Daoy (cell line): ENCODE data around the gene PAK1. TPM values are rescaled to one million over a fixed set of nuclear protein-coding genes. Genes with fewer than 3 reads are reported as not detected.

Experiments used
- DNase-seq: peaks from one replicate; pipeline ENCODE4 v3.0.0-alpha.2; 2015; ENCODE audit warnings: low read depth
- total RNA-seq: library from RNA; depleted of rRNA; stranded (reverse); fragments of >200 nt; shearing (Covaris generic); gene quantifications from 2 replicates; pipeline ENCODE4 v1.2.3, GENCODE V29; 2014

PAK1 gene
- total RNA-seq, 1 experiment from 2014 or later, result 21.9 TPM

GRCh38 chr11:77474684-77475060, 778 bp upstream of the PAK1 start:
- DNase-seq, result no peak

GRCh38 chr11:77472991-77473800, 698 bp downstream of the PAK1 start:
- peak; percentile 63 for DNase-seq

GRCh38 chr11:77471558-77472193, 2.2 kb downstream of the PAK1 start:
- no peak for DNase-seq

GRCh38 chr11:77470971-77471370, 2.9 kb downstream of the PAK1 start:
- DNase-seq, result no peak

- DNase-seq, result no peak
Observed at GRCh38 chr11:77470504-77470903, 3.4 kb downstream of the PAK1 start.

- no peak for DNase-seq
Observed at GRCh38 chr11:77468527-77468926, 5.4 kb downstream of the PAK1 start.

- no peak for DNase-seq
Observed at GRCh38 chr11:77467993-77468392, 5.9 kb downstream of the PAK1 start.

- no peak for DNase-seq
Observed at GRCh38 chr11:77467233-77467632, 6.7 kb downstream of the PAK1 start.

- DNase-seq, result no peak
Observed at GRCh38 chr11:77457340-77457739, 16.6 kb downstream of the PAK1 start.

GRCh38 chr11:77455740-77456139, 18.2 kb downstream of the PAK1 start:
- no peak for DNase-seq

GRCh38 chr11:77454867-77455655, 18.8 kb downstream of the PAK1 start:
- DNase-seq, result no peak

- DNase-seq, result no peak
Observed at GRCh38 chr11:77450227-77450626, 23.7 kb downstream of the PAK1 start.

- no peak for DNase-seq
Observed at GRCh38 chr11:77449784-77450183, 24.1 kb downstream of the PAK1 start.

GRCh38 chr11:77449060-77449521, 24.8 kb downstream of the PAK1 start:
- DNase-seq, result no peak

GRCh38 chr11:77448269-77448668, 25.6 kb downstream of the PAK1 start:
- no peak for DNase-seq

GRCh38 chr11:77446911-77447629, 26.8 kb downstream of the PAK1 start:
- DNase-seq, result peak; percentile 6

GRCh38 chr11:77444261-77444660, 29.6 kb downstream of the PAK1 start:
- no peak for DNase-seq

- DNase-seq, result no peak
Observed at GRCh38 chr11:77442394-77443053, 31.4 kb downstream of the PAK1 start.

- DNase-seq, result no peak
Observed at GRCh38 chr11:77441426-77441825, 32.5 kb downstream of the PAK1 start.

GRCh38 chr11:77440678-77441077, 33.2 kb downstream of the PAK1 start:
- DNase-seq, result no peak

GRCh38 chr11:77438487-77438886, 35.4 kb downstream of the PAK1 start:
- no peak for DNase-seq
